Ishikawa (cell line): ENCODE data around the gene KNOP1.

Source experiments
- CEBPB ChIP-seq: IDR thresholded peaks from 2 replicates; pipeline ENCODE4 v1.6.1; 2012
- EP300 ChIP-seq: IDR thresholded peaks from 2 replicates; pipeline ENCODE4 v1.6.1; 2012; ENCODE audit warnings: borderline replicate concordance
- MAX ChIP-seq: IDR thresholded peaks from 2 replicates; pipeline ENCODE4 v1.6.1; 2012
- RAD21 ChIP-seq: IDR thresholded peaks from 2 replicates; pipeline ENCODE4 v1.6.1; 2012; ENCODE audit warnings: low read depth
- REST ChIP-seq: IDR thresholded peaks from 2 replicates; pipeline ENCODE4 v1.6.1; 2012; ENCODE audit warnings: low read depth, mild to moderate bottlenecking
- TCF12 ChIP-seq: IDR thresholded peaks from 2 replicates; pipeline ENCODE4 v1.6.1; 2012; ENCODE audit warnings: low read depth

GRCh38 chr16:19722269-19722952 is 4.4 kb upstream of the KNOP1 start:
- TF ChIP-seq EP300 (no peak), CEBPB (no peak), RAD21 (no peak), TCF12 (no peak), MAX (no peak), REST (no peak)
